Cardiac muscle cell (in vitro differentiated cells and primary cell): ENCODE measurements around the gene MARK2. TPM values are rescaled to one million over a fixed set of nuclear protein-coding genes. Genes with fewer than 3 reads are reported as not detected.

Experiments used
- DNase-seq, 2 donors: peaks; one replicate each; pipeline versions ENCODE4 v3.0.0 to v3.0.0-alpha.2; 2010 to 2017; ENCODE audit warnings: low read depth in 1 of 2, low spot score in 1 of 2
- H3K27ac ChIP-seq: fragments of 200-600 bp; sonication (generic); 2 replicates; pipeline ENCODE4 v1.5.1; 2016
- H3K27me3 ChIP-seq: fragments of 200-600 bp; sonication (generic); 2 replicates; pipeline ENCODE4 v1.6.0; 2016; ENCODE audit warnings: control low read depth
- H3K36me3 ChIP-seq: fragments of 200-600 bp; sonication (generic); 2 replicates; pipeline ENCODE4 v1.5.1; 2016; ENCODE audit warnings: control low read depth
- H3K4me1 ChIP-seq: fragments of 200-600 bp; sonication (generic); 2 replicates; pipeline ENCODE4 v1.8.1; 2017; ENCODE audit warnings: low read depth, mild to moderate bottlenecking, mixed run types
- H3K4me3 ChIP-seq: fragments of 200-600 bp; sonication (generic); 2 replicates; pipeline ENCODE4 v1.5.1; 2016; ENCODE audit warnings: mild to moderate bottlenecking
- H3K9me3 ChIP-seq: fragments of 200-600 bp; sonication (generic); 2 replicates; pipeline ENCODE4 v1.5.1; 2017; ENCODE audit warnings: low read depth, mild to moderate bottlenecking, control low read depth
- polyA plus RNA-seq: library from polyadenylated mRNA; unstranded; fragments of >200 nt; fragmentation: Nextera tagmentation; extraction: Ambion mirVana; gene quantifications from 2 replicates; pipeline ENCODE4 v1.2.1, GENCODE V29; 2016
- total RNA-seq: library from RNA; depleted of rRNA; stranded (reverse); fragments of >200 nt; gene quantifications from 2 replicates; pipeline ENCODE4 v1.2.3, GENCODE V29; 2016
- TF ChIP-seq, protein P1 (sequence below): IDR thresholded peaks from 2 replicates; pipeline ENCODE4 v1.5.1; 2012; ENCODE audit warnings: low read depth, mild to moderate bottlenecking, low read length

Gene MARK2
- total and polyA plus RNA-seq, 2 experiments from 2014 or later, result 31.0 to 37.2 TPM

DNA sequence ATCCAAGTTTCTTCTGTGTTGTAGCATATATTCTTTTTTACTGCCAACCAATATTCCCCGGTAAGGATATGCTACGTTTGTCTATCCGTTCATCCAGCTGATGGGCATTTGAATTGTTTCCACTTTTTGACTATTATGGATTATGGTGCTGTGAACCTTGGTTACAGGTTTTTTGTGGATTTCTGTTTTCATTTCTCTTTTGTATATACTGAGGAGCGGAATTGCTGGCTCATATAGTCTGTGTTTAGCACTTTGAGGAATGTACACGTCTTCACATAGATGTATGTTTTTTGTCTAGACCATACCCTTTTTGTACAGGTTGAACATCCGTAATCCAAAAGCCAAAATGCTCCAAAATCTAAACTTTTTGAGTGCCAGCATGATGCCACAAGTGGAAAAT lies 54.4 kb downstream of the MARK2 start:
- Histone ChIP-seq H3K9me3 (no peaks in the 10 kb centered on the region), H3K36me3 (peaks cover 14% of the 10 kb centered on the region), H3K27me3 (no peaks in the 10 kb centered on the region), H3K4me3 (no peak overlapping the region), H3K27ac (no peak overlapping the region), H3K4me1 (peaks cover 7% of the 10 kb centered on the region)
- TF ChIP-seq, protein P1, sequence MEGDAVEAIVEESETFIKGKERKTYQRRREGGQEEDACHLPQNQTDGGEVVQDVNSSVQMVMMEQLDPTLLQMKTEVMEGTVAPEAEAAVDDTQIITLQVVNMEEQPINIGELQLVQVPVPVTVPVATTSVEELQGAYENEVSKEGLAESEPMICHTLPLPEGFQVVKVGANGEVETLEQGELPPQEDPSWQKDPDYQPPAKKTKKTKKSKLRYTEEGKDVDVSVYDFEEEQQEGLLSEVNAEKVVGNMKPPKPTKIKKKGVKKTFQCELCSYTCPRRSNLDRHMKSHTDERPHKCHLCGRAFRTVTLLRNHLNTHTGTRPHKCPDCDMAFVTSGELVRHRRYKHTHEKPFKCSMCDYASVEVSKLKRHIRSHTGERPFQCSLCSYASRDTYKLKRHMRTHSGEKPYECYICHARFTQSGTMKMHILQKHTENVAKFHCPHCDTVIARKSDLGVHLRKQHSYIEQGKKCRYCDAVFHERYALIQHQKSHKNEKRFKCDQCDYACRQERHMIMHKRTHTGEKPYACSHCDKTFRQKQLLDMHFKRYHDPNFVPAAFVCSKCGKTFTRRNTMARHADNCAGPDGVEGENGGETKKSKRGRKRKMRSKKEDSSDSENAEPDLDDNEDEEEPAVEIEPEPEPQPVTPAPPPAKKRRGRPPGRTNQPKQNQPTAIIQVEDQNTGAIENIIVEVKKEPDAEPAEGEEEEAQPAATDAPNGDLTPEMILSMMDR, result no peak
- no peak for DNase-seq

DNA sequence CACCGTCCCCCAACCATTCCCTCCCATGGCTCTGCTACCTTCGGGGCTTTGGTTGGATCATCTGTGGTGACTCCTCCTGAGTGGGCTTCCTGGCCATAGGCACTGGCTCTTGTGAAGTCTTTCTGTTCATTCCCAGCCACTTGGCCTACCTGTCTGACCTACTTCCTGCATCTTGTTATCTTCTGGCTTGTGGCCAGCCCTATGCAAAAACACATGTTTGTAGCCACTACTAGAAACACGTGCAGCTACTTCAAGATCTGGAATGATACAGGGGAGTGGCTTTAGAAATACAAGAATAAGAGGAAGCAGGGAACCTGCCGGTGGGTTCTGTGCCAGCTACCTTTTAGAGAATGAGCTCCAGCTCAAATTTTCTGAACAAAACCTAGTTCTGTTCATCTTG lies 57.2 kb downstream of the MARK2 start:
- H3K27ac ChIP-seq, result no peak overlapping the region
- TF ChIP-seq, protein P1, result no peak
- peaks cover 34% of the 10 kb centered on the region for H3K36me3 ChIP-seq
- H3K4me3 ChIP-seq, result no peak overlapping the region
- H3K27me3 ChIP-seq, result no peaks in the 10 kb centered on the region
- no peaks in the 10 kb centered on the region for H3K4me1 ChIP-seq
- no peaks in the 10 kb centered on the region for H3K9me3 ChIP-seq
- no peak for DNase-seq

DNA sequence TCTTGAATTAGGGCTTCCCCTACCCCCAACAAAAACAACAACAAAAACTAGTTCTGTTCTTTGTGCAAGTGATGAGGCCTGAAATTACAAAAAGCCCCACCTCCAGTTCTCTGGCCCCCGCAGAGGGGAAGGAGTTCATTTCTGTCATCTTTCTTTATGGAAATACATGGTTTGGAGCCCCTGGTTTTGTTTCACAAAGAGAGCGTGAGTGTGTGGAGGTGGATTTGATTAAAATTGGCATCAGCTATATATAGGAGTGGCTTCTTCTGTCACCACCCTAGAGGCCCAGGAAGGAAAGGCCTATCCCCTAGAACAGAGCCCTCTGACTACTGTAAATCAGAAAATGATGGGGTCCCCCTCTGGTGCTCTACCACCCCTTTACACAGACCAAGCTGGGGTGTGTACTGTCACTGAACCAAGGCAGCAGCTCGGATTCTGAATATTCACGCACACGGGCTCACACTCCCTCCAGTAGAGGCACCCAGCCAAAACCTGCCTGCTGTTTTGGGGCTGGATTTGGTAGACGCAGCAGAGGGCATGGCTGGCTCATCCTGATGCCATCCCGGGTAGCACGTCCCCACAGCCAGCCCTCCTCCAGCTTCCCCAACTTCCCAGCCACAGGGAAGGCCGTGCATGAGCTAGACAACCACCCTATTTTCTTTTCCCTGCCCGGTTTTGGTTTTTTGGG lies 58.7 kb downstream of the MARK2 start:
- H3K27me3 ChIP-seq, result no peaks in the 10 kb centered on the region
- no peak overlapping the region for H3K4me3 ChIP-seq
- no peaks in the 10 kb centered on the region for H3K4me1 ChIP-seq
- H3K36me3 ChIP-seq, result peaks cover 41% of the 10 kb centered on the region
- no peaks in the 10 kb centered on the region for H3K9me3 ChIP-seq
- no peak for DNase-seq
- H3K27ac ChIP-seq, result no peak overlapping the region
- TF ChIP-seq, protein P1, result no peak

DNA sequence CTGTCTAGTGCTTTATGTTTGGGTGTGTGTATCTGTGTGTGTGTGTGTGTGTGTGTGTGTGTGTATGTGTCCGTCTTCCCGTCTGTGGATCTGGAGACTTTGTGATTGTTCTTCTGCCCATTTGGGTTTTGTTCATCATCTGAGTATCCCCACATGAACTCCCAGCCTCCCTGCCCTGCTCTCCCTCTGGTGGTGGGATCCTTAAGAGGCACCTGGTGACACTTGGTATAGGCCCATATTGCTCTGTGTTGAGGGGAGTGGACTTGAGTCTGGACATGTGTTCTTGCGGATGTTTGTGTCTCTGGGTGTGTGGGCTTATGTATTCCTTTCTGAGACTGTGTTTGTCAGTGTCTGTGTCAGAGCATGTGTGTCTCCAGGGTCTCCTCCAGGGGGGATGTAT lies 62.8 kb downstream of the MARK2 start:
- Histone ChIP-seq H3K27ac (no peak overlapping the region), H3K36me3 (peaks cover 51% of the 10 kb centered on the region), H3K4me3 (no peak overlapping the region), H3K4me1 (no peaks in the 10 kb centered on the region), H3K27me3 (no peaks in the 10 kb centered on the region), H3K9me3 (no peaks in the 10 kb centered on the region)
- TF ChIP-seq, protein P1, result peak; percentile 49
- DNase-seq, result peak in 1 of 2 donors; percentile 35

DNA sequence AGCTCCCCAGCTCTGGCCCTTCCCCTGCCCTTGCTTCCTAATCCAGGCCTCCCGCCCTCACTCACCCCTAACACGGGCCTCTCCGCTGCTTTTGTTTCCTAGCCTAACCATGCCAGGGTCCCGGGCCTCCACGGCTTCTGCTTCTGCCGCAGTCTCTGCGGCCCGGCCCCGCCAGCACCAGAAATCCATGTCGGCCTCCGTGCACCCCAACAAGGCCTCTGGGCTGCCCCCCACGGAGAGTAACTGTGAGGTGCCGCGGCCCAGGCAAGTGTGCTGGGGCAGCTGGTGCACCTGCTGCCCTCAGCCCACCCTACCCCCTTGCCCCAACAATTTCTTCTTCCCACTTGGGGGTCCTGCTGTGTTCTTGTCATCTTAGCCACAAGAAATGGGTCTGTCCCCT lies 65.0 kb downstream of the MARK2 start:
- Histone ChIP-seq H3K27me3 (no peaks in the 10 kb centered on the region), H3K36me3 (peaks cover 42% of the 10 kb centered on the region), H3K4me3 (no peak overlapping the region), H3K4me1 (peaks cover 18% of the 10 kb centered on the region), H3K27ac (no peak overlapping the region), H3K9me3 (no peaks in the 10 kb centered on the region)
- DNase-seq, result no peak
- TF ChIP-seq, protein P1, result no peak
